Measurements from ENCODE around the gene C2orf66.

Gene C2orf66

DNA sequence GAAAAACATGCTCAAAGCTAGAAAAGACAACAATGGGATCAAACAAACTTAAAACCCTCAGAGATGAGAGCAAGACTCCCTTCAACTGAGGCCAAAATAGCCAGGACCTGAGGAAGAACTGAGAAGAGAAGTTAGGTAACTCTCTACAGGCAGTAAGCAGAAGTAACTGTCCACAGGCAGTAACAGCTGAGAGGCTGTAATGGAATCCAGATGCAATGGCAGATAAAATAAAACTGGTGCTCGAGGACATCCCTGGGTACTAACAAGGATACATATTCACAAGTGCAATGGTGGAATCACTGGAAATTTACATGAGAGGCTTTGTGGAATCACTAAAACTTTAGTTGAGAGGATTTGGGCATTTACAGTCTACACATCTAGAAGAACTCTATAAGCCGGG, 30.4 kb upstream of the C2orf66 start:
- H3K4me3 ChIP-seq (ENCODE audit: low read length in 2 of 2), result no peak overlapping the region
- no peak overlapping the region for H2AK5ac ChIP-seq (ENCODE audit: low read depth, low read length)
- H3K4me2 ChIP-seq (ENCODE audit: insufficient read depth, low read length, poor library complexity, severe bottlenecking), result no peak overlapping the region
- H2AFZ ChIP-seq (ENCODE audit: low read length), result no peak overlapping the region
- no peak overlapping the region for H3K9ac ChIP-seq (ENCODE audit: low read depth, low read length, poor library complexity)
- H2BK15ac ChIP-seq (ENCODE audit: low read length), result no peak overlapping the region
- H4K8ac ChIP-seq (ENCODE audit: low read depth, low read length), result no peak overlapping the region
- H3K36me3 ChIP-seq (replicated peaks in 1 of 2; ENCODE audit: control insufficient read depth in 2 of 2, insufficient read depth in 2 of 2, low read length in 2 of 2), result peaks cover 11 to 99% of the 10 kb centered on the region in 2 donors
- H3K27ac ChIP-seq (replicated peaks; ENCODE audit: low read length), result no peak overlapping the region
- H3K4me1 ChIP-seq (ENCODE audit: control insufficient read depth in 2 of 2, insufficient read depth in 1 of 2, low read depth in 1 of 2, low read length in 2 of 2), result no peaks in the 10 kb centered on the region
- no peaks in the 10 kb centered on the region for H3K9me3 ChIP-seq (replicated peaks in 1 of 2; ENCODE audit: control insufficient read depth in 2 of 2, insufficient read depth in 1 of 2, low read depth in 1 of 2, low read length in 2 of 2)
- no CpG with 5 or more reads among the region's 2 CpGs for WGBS, 2 donors (ENCODE audit: extremely low coverage in 2 of 2, insufficient read length in 2 of 2, insufficient replicate concordance in 1 of 2)
- H3K18ac ChIP-seq (ENCODE audit: low read length), result no peak overlapping the region
- no peak for DNase-seq (ENCODE audit: low spot score)
- H3K27me3 ChIP-seq (ENCODE audit: control insufficient read depth in 3 of 3, insufficient read depth in 3 of 3, low read depth in 1 of 3, low read length in 3 of 3), result no peaks in the 10 kb centered on the region
- no peak overlapping the region for H4K91ac ChIP-seq (ENCODE audit: low read depth, low read length, poor library complexity)
- H2BK12ac ChIP-seq (ENCODE audit: low read length), result no peak overlapping the region
- no peak overlapping the region for H2BK120ac ChIP-seq (ENCODE audit: low read depth, low read length)
- no peak overlapping the region for H3K14ac ChIP-seq (ENCODE audit: low read length)
- H2BK5ac ChIP-seq (ENCODE audit: low read length), result no peak overlapping the region
- H3K79me1 ChIP-seq (ENCODE audit: low read depth, low read length), result no peaks in the 10 kb centered on the region
- H3K23ac ChIP-seq (ENCODE audit: low read depth, low read length, poor library complexity), result no peak overlapping the region
- H3K4ac ChIP-seq (ENCODE audit: low read length), result no peak overlapping the region

DNA sequence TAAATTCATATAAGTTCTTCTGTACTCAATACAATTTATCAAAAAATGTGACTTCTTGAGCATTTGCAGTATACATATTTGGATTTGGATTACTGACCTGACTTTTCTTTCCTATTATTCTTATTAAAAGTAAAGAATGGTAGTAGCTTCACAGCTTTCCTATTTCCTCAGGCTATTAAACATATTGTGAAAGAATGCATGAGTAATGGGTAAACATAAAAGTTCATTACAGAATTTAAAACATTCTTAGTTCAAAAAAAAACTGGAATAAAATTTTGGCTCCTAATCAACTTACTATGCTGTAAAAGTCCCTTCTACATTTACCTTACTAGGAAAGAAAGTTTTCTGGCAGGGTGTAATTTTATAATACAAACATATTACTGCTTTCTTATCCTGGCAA, 27.3 kb upstream of the C2orf66 start:
- Histone ChIP-seq H3K79me1 (ENCODE audit: low read depth, low read length) (no peaks in the 10 kb centered on the region), H2BK12ac (ENCODE audit: low read length) (no peak overlapping the region), H2AK5ac (ENCODE audit: low read depth, low read length) (no peak overlapping the region), H3K27ac (replicated peaks; ENCODE audit: low read length) (no peak overlapping the region), H3K9me3 (replicated peaks in 1 of 2; ENCODE audit: control insufficient read depth in 2 of 2, insufficient read depth in 1 of 2, low read depth in 1 of 2, low read length in 2 of 2) (no peaks in the 10 kb centered on the region), H2AFZ (ENCODE audit: low read length) (no peak overlapping the region), H3K9ac (ENCODE audit: low read depth, low read length, poor library complexity) (no peak overlapping the region), H3K4me2 (ENCODE audit: insufficient read depth, low read length, poor library complexity, severe bottlenecking) (no peak overlapping the region), H3K4me1 (ENCODE audit: control insufficient read depth in 2 of 2, insufficient read depth in 1 of 2, low read depth in 1 of 2, low read length in 2 of 2) (no peaks in the 10 kb centered on the region), H3K27me3 (ENCODE audit: control insufficient read depth in 3 of 3, insufficient read depth in 3 of 3, low read depth in 1 of 3, low read length in 3 of 3) (no peaks in the 10 kb centered on the region), H2BK15ac (ENCODE audit: low read length) (no peak overlapping the region), H3K36me3 (replicated peaks in 1 of 2; ENCODE audit: control insufficient read depth in 2 of 2, insufficient read depth in 2 of 2, low read length in 2 of 2) (peaks cover 10 to 86% of the 10 kb centered on the region in 2 donors), H3K23ac (ENCODE audit: low read depth, low read length, poor library complexity) (no peak overlapping the region), H2BK120ac (ENCODE audit: low read depth, low read length) (no peak overlapping the region), H3K4ac (ENCODE audit: low read length) (no peak overlapping the region), H4K91ac (ENCODE audit: low read depth, low read length, poor library complexity) (no peak overlapping the region), H3K14ac (ENCODE audit: low read length) (no peak overlapping the region), H4K8ac (ENCODE audit: low read depth, low read length) (no peak overlapping the region), H2BK5ac (ENCODE audit: low read length) (no peak overlapping the region), H3K18ac (ENCODE audit: low read length) (no peak overlapping the region), H3K4me3 (ENCODE audit: low read length in 2 of 2) (no peak overlapping the region)
- DNase-seq (ENCODE audit: low spot score), result no peak

DNA sequence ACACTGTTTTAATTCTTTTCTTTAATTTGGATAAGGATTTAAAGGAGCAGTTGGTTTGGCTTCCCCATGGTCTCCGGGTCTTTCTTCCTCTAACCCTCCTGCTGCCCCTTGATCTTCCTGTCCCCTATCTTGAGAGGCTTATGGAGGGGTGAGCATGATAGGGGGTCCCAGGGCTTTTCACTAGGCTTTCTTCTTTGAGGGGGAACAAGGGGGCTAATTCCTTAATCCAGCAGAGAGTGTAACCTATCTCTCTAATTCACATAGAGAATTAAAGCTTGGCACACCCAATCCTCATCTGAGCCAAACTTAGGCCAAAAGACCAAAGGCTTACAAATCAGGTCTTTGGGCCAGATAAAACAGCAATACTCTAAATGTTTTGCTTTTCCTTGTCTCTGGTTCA, 21.5 kb upstream of the C2orf66 start:
- no peak overlapping the region for H3K9ac ChIP-seq (ENCODE audit: low read depth, low read length, poor library complexity)
- no peak overlapping the region for H2BK120ac ChIP-seq (ENCODE audit: low read depth, low read length)
- H4K91ac ChIP-seq (ENCODE audit: low read depth, low read length, poor library complexity), result no peak overlapping the region
- no peak overlapping the region for H2BK5ac ChIP-seq (ENCODE audit: low read length)
- no peak overlapping the region for H2AK5ac ChIP-seq (ENCODE audit: low read depth, low read length)
- H3K14ac ChIP-seq (ENCODE audit: low read length), result no peak overlapping the region
- no peak overlapping the region for H3K4me3 ChIP-seq (ENCODE audit: low read length in 2 of 2)
- no peak for DNase-seq (ENCODE audit: low spot score)
- H2BK12ac ChIP-seq (ENCODE audit: low read length), result no peak overlapping the region
- H3K79me1 ChIP-seq (ENCODE audit: low read depth, low read length), result no peaks in the 10 kb centered on the region
- H4K8ac ChIP-seq (ENCODE audit: low read depth, low read length), result no peak overlapping the region
- no peak overlapping the region for H2BK15ac ChIP-seq (ENCODE audit: low read length)
- H3K4me1 ChIP-seq (ENCODE audit: control insufficient read depth in 2 of 2, insufficient read depth in 1 of 2, low read depth in 1 of 2, low read length in 2 of 2), result peaks cover 0 to 12% of the 10 kb centered on the region in 2 donors
- no peak overlapping the region for H3K4ac ChIP-seq (ENCODE audit: low read length)
- no peaks in the 10 kb centered on the region for H3K27me3 ChIP-seq (ENCODE audit: control insufficient read depth in 3 of 3, insufficient read depth in 3 of 3, low read depth in 1 of 3, low read length in 3 of 3)
- no peak overlapping the region for H3K4me2 ChIP-seq (ENCODE audit: insufficient read depth, low read length, poor library complexity, severe bottlenecking)
- H3K18ac ChIP-seq (ENCODE audit: low read length), result no peak overlapping the region
- no peaks in the 10 kb centered on the region for H3K9me3 ChIP-seq (replicated peaks in 1 of 2; ENCODE audit: control insufficient read depth in 2 of 2, insufficient read depth in 1 of 2, low read depth in 1 of 2, low read length in 2 of 2)
- H3K23ac ChIP-seq (ENCODE audit: low read depth, low read length, poor library complexity), result no peak overlapping the region
- no peak overlapping the region for H2AFZ ChIP-seq (ENCODE audit: low read length)
- H3K27ac ChIP-seq (replicated peaks; ENCODE audit: low read length), result no peak overlapping the region
- no CpG with 5 or more reads among the region's 1 CpG for WGBS, 2 donors (ENCODE audit: extremely low coverage in 2 of 2, insufficient read length in 2 of 2, insufficient replicate concordance in 1 of 2)
- peaks cover 0 to 39% of the 10 kb centered on the region in 2 donors for H3K36me3 ChIP-seq (replicated peaks in 1 of 2; ENCODE audit: control insufficient read depth in 2 of 2, insufficient read depth in 2 of 2, low read length in 2 of 2)

DNA sequence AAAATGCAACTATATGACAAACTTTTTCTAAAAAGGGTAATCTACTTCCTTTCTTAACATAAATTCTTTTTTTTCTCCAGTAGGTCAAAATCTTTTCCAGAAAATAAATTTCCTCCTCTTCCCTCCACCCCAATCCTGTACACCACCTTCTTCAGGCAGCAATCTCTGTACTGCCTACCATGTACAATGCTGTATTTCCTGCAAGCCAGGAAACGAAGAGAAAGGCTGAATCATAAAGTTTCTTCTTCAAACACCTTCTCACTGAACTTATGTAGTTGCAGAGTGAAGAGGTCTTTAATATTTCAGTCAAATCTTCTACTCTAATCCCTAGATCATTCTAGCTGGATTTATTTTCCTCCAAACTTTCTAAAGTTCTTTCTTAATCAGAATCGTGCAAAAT, 18.2 kb upstream of the C2orf66 start:
- H3K27ac ChIP-seq (replicated peaks; ENCODE audit: low read length), result no peak overlapping the region
- H4K8ac ChIP-seq (ENCODE audit: low read depth, low read length), result no peak overlapping the region
- peaks cover 0 to 12% of the 10 kb centered on the region in 2 donors for H3K4me1 ChIP-seq (ENCODE audit: control insufficient read depth in 2 of 2, insufficient read depth in 1 of 2, low read depth in 1 of 2, low read length in 2 of 2)
- H4K91ac ChIP-seq (ENCODE audit: low read depth, low read length, poor library complexity), result no peak overlapping the region
- no peak overlapping the region for H3K14ac ChIP-seq (ENCODE audit: low read length)
- H3K27me3 ChIP-seq (ENCODE audit: control insufficient read depth in 3 of 3, insufficient read depth in 3 of 3, low read depth in 1 of 3, low read length in 3 of 3), result no peaks in the 10 kb centered on the region
- no peak overlapping the region for H2AFZ ChIP-seq (ENCODE audit: low read length)
- H3K4ac ChIP-seq (ENCODE audit: low read length), result no peak overlapping the region
- WGBS, 2 donors (ENCODE audit: extremely low coverage in 2 of 2, insufficient read length in 2 of 2, insufficient replicate concordance in 1 of 2), result no CpG with 5 or more reads among the region's 2 CpGs
- no peak overlapping the region for H2BK120ac ChIP-seq (ENCODE audit: low read depth, low read length)
- no peak overlapping the region for H3K4me2 ChIP-seq (ENCODE audit: insufficient read depth, low read length, poor library complexity, severe bottlenecking)
- H2AK5ac ChIP-seq (ENCODE audit: low read depth, low read length), result no peak overlapping the region
- no peak overlapping the region for H2BK5ac ChIP-seq (ENCODE audit: low read length)
- H3K9me3 ChIP-seq (replicated peaks in 1 of 2; ENCODE audit: control insufficient read depth in 2 of 2, insufficient read depth in 1 of 2, low read depth in 1 of 2, low read length in 2 of 2), result no peaks in the 10 kb centered on the region
- no peak overlapping the region for H2BK15ac ChIP-seq (ENCODE audit: low read length)
- no peak overlapping the region for H3K9ac ChIP-seq (ENCODE audit: low read depth, low read length, poor library complexity)
- H2BK12ac ChIP-seq (ENCODE audit: low read length), result no peak overlapping the region
- peaks cover 0 to 11% of the 10 kb centered on the region in 2 donors for H3K36me3 ChIP-seq (replicated peaks in 1 of 2; ENCODE audit: control insufficient read depth in 2 of 2, insufficient read depth in 2 of 2, low read length in 2 of 2)
- no peak overlapping the region for H3K4me3 ChIP-seq (ENCODE audit: low read length in 2 of 2)
- H3K23ac ChIP-seq (ENCODE audit: low read depth, low read length, poor library complexity), result no peak overlapping the region
- DNase-seq (ENCODE audit: low spot score), result no peak
- H3K79me1 ChIP-seq (ENCODE audit: low read depth, low read length), result no peaks in the 10 kb centered on the region
- H3K18ac ChIP-seq (ENCODE audit: low read length), result no peak overlapping the region
